ENCODE results near the gene PMM2.

Gene PMM2

GRCh38 chr16:8853611-8854010 is 56.0 kb downstream of the PMM2 start:
- no peak for DNase-seq

GRCh38 chr16:8854298-8854948 is 56.8 kb downstream of the PMM2 start:
- DNase-seq = peak; percentile 0

DNA sequence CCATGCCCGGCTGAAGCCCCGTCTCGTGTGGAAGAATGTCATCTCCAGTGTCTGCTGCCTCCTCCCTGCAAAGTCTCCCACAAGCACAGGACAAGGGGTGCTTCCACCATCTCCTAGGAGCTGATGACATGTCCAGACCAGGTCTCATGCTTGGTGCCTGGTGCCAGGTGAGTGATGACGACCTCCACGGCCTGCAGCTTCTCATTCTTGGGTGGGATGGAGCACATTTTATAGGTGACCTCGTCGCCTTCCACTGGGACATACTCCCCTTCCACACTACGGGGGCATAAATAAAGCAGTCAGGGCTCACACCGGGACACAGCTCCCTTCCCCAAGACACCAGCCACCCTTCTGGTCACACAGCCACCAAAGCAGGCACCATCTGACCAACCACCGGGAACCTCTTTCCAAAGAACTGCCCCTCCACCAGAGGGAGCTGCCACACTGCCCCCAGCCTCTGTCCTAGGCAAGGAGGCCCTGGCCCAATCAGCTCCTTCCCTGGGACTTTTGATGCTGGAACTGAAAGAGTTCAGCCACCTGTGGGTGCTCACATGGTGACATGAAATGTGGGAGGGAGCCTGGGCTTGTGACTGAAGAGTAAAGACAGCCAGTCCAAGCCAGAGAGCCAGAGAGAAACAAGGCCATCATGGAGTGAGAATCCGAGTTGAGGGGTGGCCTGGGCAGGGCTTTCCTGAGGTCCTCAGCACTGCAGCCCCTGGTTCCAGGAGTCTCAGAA is 57.6 kb downstream of the PMM2 start:
- peak; percentile 49 for DNase-seq

- DNase-seq = peak; percentile 0
Observed at GRCh38 chr16:8855972-8856371, 58.3 kb downstream of the PMM2 start.

DNA sequence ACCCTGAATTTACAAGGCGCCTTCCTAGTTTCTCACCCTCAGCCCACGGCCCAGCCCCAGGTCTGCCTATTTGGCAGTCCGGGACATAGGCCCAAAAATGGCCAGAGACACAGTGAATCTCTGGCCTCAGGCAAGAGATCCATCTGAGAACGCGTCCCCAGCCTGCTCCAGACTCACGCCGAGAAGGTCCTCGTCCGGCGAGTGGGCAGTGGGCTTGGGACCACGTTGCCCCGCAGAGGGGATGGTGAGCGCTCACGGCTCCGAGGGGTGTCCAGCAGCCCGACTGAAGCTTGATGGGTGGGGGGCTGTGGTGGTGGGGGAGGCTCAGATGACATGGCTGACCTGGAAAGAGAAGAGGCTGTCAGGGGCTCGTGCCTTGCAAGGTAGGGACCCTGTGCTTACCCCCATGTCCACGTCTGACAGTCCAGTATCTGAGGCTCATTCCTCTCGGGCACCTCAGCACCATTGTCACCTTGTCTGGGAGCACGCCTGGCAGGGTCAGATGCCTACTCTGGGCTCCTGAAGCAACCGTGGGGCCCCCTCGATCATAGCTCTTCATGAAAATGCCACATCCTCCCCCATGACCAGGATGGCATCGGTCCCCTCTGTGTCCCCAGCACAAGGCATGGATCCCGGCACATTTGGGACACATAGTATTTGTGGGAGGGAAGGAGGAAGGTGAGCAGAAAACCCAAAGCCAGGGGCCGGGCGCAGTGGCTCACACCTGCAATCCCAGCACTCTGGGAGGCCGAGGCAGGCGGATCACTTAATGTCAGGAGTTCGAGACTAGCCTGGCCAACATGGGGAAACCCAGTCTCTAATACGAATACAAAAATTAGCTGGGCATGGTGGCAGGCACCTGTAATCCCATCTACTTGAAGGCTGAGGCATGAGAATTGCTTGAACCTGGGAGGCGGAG is 61.6 kb downstream of the PMM2 start:
- DNase-seq = no peak

GRCh38 chr16:8859913-8860881 is 62.6 kb downstream of the PMM2 start:
- no peak for DNase-seq

- no peak for DNase-seq
Observed at GRCh38 chr16:8861563-8862308, 64.1 kb downstream of the PMM2 start.

DNA sequence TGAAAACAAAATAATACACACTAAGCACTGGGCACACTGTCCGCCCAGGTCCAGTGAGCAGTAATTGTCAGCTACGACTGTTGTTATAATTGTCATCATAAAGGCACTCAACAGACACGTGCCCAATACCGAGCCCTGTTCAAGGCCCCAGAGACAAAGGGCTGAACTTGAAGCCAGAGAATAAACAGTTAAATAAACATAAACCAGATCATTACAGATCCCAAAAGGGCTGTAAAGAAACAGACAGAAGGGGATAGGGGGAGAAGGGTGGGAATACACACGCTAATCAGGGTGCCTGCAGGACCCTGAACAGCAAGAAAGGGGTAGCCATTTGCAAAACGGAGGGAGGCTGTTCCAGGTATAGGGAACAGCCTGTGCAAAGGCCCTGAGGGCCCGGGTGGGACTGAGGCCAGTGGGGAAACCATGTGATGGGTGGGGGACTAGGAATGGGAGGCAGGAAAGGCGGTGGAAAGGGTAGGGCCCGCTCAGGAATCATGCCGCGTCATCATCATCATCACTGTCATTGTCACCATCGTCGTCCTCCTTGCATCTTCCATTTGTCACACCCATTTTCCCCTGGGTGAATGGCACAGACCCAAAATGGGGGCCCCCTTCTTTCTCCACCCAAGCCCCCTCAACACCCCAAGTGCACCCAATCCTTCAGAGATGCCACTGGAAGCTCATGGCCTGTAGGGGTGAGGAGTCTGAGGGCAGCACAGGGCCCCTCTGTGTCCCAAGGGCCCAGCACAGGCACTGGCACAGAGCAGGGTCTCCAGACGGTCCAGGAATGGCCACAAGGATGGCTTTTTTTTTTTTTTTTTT is 64.9 kb downstream of the PMM2 start:
- no peak for DNase-seq

- DNase-seq = peak; percentile 58
Observed at GRCh38 chr16:8863594-8864424, 66.2 kb downstream of the PMM2 start.

DNA sequence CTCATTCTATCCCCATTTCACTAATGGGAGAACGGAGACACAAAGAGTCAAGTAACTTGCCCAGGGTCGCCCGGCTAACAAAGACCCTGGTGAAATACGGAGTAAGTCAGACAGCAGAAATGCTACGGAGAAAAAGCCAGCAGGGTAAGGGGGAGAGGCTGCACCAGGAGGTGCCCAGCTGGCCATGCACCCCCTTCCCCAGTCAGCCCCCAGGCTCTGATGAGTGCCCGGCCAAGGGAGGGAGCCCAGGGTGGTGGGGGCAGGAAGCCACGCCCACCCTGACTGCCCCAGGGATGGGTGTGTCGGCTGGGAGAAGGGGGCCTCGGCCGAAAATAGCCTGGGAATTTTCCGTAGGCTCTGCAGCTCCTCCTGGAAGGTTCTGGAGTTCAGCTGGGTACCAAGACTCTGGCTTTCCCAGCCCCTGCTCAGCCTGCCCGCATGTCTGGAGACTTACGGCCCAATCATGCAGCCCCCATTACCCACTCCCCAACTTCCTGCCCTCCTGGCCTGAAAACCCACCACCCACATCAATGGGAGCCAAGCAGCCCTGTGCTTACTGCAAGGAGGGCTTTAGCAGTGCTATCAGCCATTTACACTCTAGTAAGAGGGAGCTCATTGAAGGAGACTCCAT is 67.0 kb downstream of the PMM2 start:
- no peak for DNase-seq

DNA sequence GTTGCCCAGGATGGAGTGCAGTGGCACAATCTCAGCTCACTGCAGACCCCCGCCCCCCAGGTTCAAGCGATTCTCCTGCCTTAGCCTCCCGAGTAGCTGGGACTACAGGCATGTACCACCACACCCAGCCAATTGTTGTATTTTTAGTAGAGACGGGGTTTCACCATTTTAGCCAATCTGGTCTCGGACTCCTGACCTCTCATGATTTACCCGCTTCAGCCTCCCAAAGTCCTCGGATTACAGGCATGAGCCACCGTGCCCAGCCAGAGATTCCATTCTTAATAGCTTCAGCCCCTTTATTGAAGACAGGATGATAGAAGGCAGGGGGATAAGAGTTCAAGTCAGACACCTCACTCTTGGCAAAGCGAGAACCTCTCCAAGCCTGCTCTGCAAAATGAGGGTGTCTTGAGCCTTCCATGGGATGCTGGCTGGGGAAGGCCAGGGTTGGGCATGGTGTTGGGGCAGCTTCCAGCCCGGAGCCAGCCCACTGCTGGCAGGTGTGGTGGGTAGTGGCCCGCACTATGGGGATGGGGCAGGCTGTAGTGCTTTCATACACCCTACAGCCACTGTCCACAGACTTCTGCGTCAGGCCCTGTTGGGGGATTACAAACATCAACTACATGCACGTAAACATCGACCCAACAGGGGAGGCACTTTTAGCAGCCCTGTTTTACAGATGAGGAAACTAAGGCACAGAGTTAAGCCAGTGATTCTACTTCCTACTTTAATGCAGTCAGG is 67.7 kb downstream of the PMM2 start:
- no peak for DNase-seq

DNA sequence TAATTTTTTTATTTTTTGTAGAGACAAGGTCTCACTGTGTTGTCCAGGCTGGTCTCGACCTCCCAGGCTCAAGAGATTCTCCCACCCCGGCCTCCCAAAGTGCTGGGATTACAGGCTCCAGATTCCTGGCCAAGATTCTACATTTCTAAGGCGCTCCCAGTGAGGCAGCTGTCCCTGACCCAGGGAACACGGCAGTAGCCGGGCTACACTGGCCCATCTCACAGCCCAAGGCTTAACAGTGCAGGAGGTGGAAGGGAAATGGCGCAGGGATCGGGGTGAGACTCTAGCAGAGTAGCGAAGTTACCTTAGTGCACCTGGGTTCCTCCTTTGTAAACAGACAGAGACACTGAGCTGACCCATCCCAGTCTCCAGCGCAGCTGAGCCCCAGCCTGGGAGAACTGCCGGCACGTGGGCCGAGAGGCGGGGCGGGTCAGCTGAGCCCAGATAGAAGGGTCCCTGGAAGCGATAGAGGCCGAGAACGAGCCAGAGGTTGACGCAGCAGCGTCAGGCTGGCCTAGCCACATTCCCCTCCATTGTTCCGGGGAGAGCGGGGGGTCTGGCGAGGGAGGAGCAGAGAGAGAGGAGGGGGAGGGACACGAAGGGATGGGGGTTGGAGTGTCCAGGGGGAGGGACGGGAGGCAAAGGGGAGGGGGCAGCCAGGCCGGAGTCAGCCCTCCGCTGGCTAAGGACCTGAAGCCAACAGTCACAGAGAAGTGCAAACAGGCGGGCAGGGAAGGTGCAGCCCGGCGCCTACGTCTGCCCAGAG is 68.7 kb downstream of the PMM2 start:
- no peak for DNase-seq

DNA sequence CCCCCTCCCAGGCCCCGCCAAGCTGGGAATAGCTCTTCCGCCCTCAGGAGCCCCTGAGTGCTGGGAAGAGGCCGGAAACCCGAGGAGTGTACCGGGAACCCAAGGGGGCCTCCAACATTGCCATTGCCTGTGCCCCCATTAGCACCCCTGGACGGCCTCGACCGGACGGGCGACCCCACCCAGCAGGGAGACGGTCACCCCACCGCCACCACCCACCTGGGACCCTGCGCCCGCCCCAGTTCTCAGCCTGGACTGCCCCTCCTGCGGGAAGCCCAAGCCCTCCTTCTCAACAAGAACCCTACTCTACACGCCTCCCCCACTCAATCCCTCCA is 69.2 kb downstream of the PMM2 start:
- no peak for DNase-seq

GRCh38 chr16:8867216-8867931 is 69.7 kb downstream of the PMM2 start:
- peak; percentile 59 for DNase-seq

- DNase-seq = no peak
Observed at GRCh38 chr16:8867932-8868415, 70.3 kb downstream of the PMM2 start.

DNA sequence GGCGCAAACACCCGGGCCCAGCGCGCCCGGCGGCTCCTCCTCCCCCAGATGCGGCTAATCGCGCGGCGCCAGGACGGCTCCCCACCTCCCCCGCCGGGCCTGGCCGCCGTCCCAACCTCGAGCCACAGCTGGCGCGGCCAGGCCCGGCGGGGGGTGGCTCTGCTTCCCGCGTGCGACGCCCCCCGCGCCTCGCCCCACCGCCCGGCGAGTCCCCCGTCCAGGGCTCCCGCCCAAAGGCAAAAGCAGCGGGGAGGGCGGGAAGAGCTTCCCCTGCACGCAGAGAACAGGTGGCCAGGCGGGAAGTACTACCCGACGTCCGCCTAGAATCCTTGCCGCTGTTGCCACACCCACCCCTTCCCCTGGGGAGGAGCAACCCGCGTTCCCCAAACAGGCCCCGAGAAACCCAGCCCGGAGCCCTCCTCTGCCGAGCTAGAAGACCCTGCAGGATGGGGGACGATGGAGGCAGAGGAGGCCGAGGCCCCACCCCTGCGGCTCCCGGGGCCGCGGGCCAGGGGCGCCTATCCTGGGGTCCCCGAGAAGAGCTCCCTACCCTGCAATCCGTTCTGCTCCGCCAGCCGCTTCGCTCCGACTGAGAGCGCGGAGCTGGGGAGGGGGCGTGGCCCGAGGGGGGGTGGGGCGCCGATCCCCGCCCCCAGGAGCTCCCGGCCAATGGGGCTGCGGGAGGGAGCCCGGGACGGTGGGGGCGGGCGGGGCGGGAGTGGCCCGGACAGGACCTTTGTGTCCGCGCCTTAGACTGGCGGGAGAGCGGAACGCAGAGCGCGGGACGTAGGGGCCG is 71.0 kb downstream of the PMM2 start, which contains the start of gene CARHSP1:
Gene CARHSP1, minus strand, starts transcription at position 591 of the 796 bp plus-strand sequence. CDS start 9,678 bp downstream, outside the sequence.
- DNase-seq = peak; percentile 97

Measured in hematopoietic multipotent progenitor cell treated with erythropoietin and hydrocortisone succinate and interleukin-3 and kit ligand, for 4 days (in vitro differentiated cells).